Kidney (tissue), 14 donors: ENCODE measurements around the gene PROB1. TPM values are rescaled to one million over a fixed set of nuclear protein-coding genes. Genes with fewer than 3 reads are reported as not detected.

Source experiments
- DNase-seq, 5 donors: peaks; one replicate each; pipeline ENCODE4 v3.0.0-alpha.2; 2013 to 2020
- FAIRE-seq: peaks from 2 replicates; lab custom pipeline; 2012; peaks lifted over from hg19 to GRCh38; lab: Jason Lieb, UNC
- H3K27ac ChIP-seq, 2 donors: one replicate each; pipeline ENCODE4 v1.7.0; 2013; ENCODE audit warnings: low read depth in 2 of 2, low read length in 2 of 2, inconsistent platforms in 1 of 2
- H3K27me3 ChIP-seq: one replicate; pipeline ENCODE4 v1.7.1; 2013; ENCODE audit warnings: low read length, inconsistent platforms; ENCODE audit not compliant: control insufficient read depth, insufficient read depth
- H3K36me3 ChIP-seq, 3 donors: one replicate each; pipeline versions ENCODE4 v1.7.0 to v1.7.1; 2013; ENCODE audit warnings: low read length in 3 of 3, control low read depth in 1 of 3, inconsistent platforms in 1 of 3; ENCODE audit not compliant: insufficient read depth in 3 of 3, control insufficient read depth in 2 of 3
- H3K4me1 ChIP-seq, 3 donors: one replicate each; pipeline versions ENCODE4 v1.7.0 to v1.7.1; 2013; ENCODE audit warnings: low read length in 3 of 3, inconsistent platforms in 1 of 3, low read depth in 1 of 3; ENCODE audit not compliant: control insufficient read depth in 2 of 3, insufficient read depth in 2 of 3
- H3K4me3 ChIP-seq, 3 donors: one replicate each; pipeline versions ENCODE4 v1.7.0 to v1.8.1; 2013; ENCODE audit warnings: low read length in 3 of 3, control low read depth in 1 of 3, inconsistent platforms in 1 of 3
- H3K9ac ChIP-seq, 3 donors: one replicate each; pipeline versions ENCODE4 v1.7.0 to v1.7.1; 2013; ENCODE audit warnings: low read length in 3 of 3, control low read depth in 1 of 3, inconsistent platforms in 1 of 3
- H3K9me3 ChIP-seq, 3 donors: one replicate each; pipeline versions ENCODE4 v1.7.0 to v1.7.1; 2013; ENCODE audit warnings: low read length in 3 of 3, control low read depth in 1 of 3, inconsistent platforms in 1 of 3; ENCODE audit not compliant: control insufficient read depth in 2 of 3, insufficient read depth in 1 of 3
- CTCF ChIP-seq: IDR thresholded peaks from 3 replicates; pipeline ENCODE4 v1.5.1; 2012; ENCODE audit warnings: mild to moderate bottlenecking, moderate library complexity, borderline replicate concordance; ENCODE audit not compliant: insufficient read depth; ENCODE audit errors: extremely low read depth
- intact Hi-C: fragments of 100-400 bp; cut with DNase I; formaldehyde crosslinking; loops from one replicate; pipeline ENCODE4 v1.11.1; 2022
- polyA plus RNA-seq: library from polyadenylated mRNA; stranded (reverse); fragments of 350-450 nt; fragmentation: Illumina TruSeq; extraction: RNeasy Lipid Tissue Mini Kit (QIAGEN cat#74804); gene quantifications from one replicate; pipeline ENCODE4 v1.2.3, GENCODE V29; 2014; ENCODE audit warnings: low read depth, low replicate concordance; ENCODE audit not compliant: insufficient read depth
- total RNA-seq: library from RNA; stranded (reverse); fragmentation: NEBNext Ultra II Directional; extraction: Animal tissue kit (Norgen Biotek cat#: 25700); gene quantifications from one replicate; pipeline ENCODE4 v1.2.1, GENCODE V29; 2021
- donor health status: control.
- donor health status: control.
- donor health status: control.
- donor health status: control.
- donor health status: control.
- donor health status: DM: yes; HTN: yes; CAD: no.
- donor health status: Normal renal cell carcinoma (clear cell type).

The PROB1 gene
- total and polyA plus RNA-seq, 2 donors from 2014 or later = 1.5 to 3.8 TPM

GRCh38 chr5:139369181-139369580 is 25.7 kb downstream of the PROB1 start:
- peaks cover 8 to 40% (median 9%) of the 10 kb centered on the region in 3 donors for H3K36me3 ChIP-seq
- FAIRE-seq = no peak
- intact Hi-C loops = no loop called here
- DNase-seq = no peak
- peaks cover 0 to 5% (median 0%) of the 10 kb centered on the region in 3 donors for H3K4me1 ChIP-seq
- no peak overlapping the region for H3K27ac ChIP-seq
- TF ChIP-seq CTCF = no peak
- no peaks in the 10 kb centered on the region for H3K9me3 ChIP-seq
- H3K9ac ChIP-seq = no peak overlapping the region
- no peaks in the 10 kb centered on the region for H3K27me3 ChIP-seq
- H3K4me3 ChIP-seq = no peak overlapping the region

DNA sequence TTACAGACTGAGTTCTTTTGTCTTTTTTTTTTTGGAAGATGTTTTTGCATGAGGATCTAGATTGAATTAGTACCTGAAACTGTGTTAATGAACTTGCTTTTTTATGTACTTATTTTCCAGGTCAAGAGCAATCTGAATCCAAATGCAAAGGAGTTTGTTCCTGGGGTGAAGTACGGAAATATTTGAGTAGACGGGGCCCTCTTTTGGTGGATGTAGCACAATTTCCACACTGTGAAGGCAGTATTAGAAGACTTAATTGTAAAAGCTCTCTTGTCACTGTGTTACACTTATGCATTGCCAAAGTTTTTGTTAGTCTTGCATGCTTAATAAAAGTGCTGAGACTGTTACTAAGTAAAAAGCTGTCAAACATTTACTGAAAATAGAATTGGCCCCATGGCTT is 26.3 kb downstream of the PROB1 start:
- DNase-seq (no peak), FAIRE-seq (no peak)
- Histone ChIP-seq H3K36me3 (peaks cover 7 to 45% (median 14%) of the 10 kb centered on the region in 3 donors), H3K27me3 (no peaks in the 10 kb centered on the region), H3K9ac (no peak overlapping the region), H3K9me3 (no peaks in the 10 kb centered on the region), H3K27ac (no peak overlapping the region), H3K4me1 (peaks cover 0 to 5% (median 0%) of the 10 kb centered on the region in 3 donors), H3K4me3 (no peak overlapping the region)
- TF ChIP-seq CTCF = no peak
- intact Hi-C loops = no loop called here

GRCh38 chr5:139364466-139364865 is 30.4 kb downstream of the PROB1 start:
- H3K4me1 ChIP-seq = peaks cover 0 to 5% (median 0%) of the 10 kb centered on the region in 3 donors
- H3K9ac ChIP-seq = no peak overlapping the region
- peaks cover 4 to 42% (median 11%) of the 10 kb centered on the region in 3 donors for H3K36me3 ChIP-seq
- intact Hi-C loops = no loop called here
- H3K27me3 ChIP-seq = no peaks in the 10 kb centered on the region
- H3K9me3 ChIP-seq = no peaks in the 10 kb centered on the region
- no peak for DNase-seq
- TF ChIP-seq CTCF = no peak
- no peak overlapping the region for H3K4me3 ChIP-seq
- no peak overlapping the region for H3K27ac ChIP-seq
- FAIRE-seq = no peak

DNA sequence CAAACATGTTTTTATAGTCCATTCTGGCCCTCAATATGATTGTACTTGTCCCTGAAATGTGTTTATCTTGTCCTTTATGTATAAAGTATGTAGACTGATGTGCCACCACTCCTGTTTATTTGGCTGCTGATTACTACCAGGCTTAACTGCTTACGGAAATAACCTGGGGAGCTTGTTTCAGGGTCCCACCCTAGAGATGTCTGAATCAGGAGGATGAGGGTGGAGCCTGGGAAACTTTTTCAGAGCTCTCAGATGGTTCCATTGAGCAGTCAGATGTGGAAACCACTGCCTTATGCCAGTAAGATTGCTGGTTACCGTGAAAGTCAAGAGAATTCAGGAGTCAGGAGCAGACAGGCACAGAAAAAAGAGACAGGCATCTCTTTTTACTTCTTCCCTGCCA is 31.0 kb downstream of the PROB1 start:
- peaks cover 0 to 38% (median 11%) of the 10 kb centered on the region in 3 donors for H3K36me3 ChIP-seq
- no peak overlapping the region for H3K27ac ChIP-seq
- H3K9ac ChIP-seq = no peak overlapping the region
- H3K4me1 ChIP-seq = peaks cover 0 to 2% (median 0%) of the 10 kb centered on the region in 3 donors
- intact Hi-C loops = no loop called here
- no peak for FAIRE-seq
- no peaks in the 10 kb centered on the region for H3K27me3 ChIP-seq
- no peak for TF ChIP-seq CTCF
- no peak for DNase-seq
- H3K9me3 ChIP-seq = no peaks in the 10 kb centered on the region
- H3K4me3 ChIP-seq = no peak overlapping the region
